MM.1S (cell line): ENCODE results near the gene UNK.

Experiments
- DNase-seq: peaks from one replicate; pipeline ENCODE4 v3.0.0-alpha.2; 2015
- H2AFZ ChIP-seq: fragments of 300-600 bp; sonication (generic); 2 replicates; pipeline ENCODE4 v1.6.0; 2016; ENCODE audit warnings: antibody characterized with exemption, low read length
- H3F3A ChIP-seq: fragments of 300-600 bp; sonication (generic); 2 replicates; pipeline ENCODE4 v1.6.1; 2016; ENCODE audit warnings: mild to moderate bottlenecking, antibody characterized with exemption, low read length, moderate library complexity, mixed read lengths; ENCODE audit not compliant: insufficient read depth
- H3K27ac ChIP-seq: fragments of 300-600 bp; sonication (generic); 2 replicates; pipeline ENCODE4 v1.5.1; 2016; ENCODE audit warnings: mild to moderate bottlenecking, low read length
- H3K27me3 ChIP-seq: fragments of 300-600 bp; sonication (generic); replicated peaks from 2 replicates; pipeline ENCODE4 v1.6.0; 2016; ENCODE audit warnings: low read length; ENCODE audit not compliant: insufficient read depth
- H3K36me3 ChIP-seq: fragments of 300-600 bp; sonication (generic); replicated peaks from 2 replicates; pipeline ENCODE4 v1.6.1; 2016; ENCODE audit warnings: mild to moderate bottlenecking, low read length, mixed read lengths; ENCODE audit not compliant: insufficient read depth
- H3K4me1 ChIP-seq: fragments of 300-600 bp; sonication (generic); 2 replicates; pipeline ENCODE4 v1.6.1; 2016; ENCODE audit warnings: low read length, mixed read lengths
- H3K4me2 ChIP-seq: fragments of 300-600 bp; sonication (generic); 2 replicates; pipeline ENCODE4 v1.6.0; 2016; ENCODE audit warnings: low read depth, low read length
- H3K4me3 ChIP-seq: fragments of 300-600 bp; sonication (generic); 2 replicates; pipeline ENCODE4 v1.5.1; 2016; ENCODE audit warnings: low read length, mixed read lengths
- H3K79me2 ChIP-seq: fragments of 300-600 bp; sonication (generic); 2 replicates; pipeline ENCODE4 v1.6.1; 2016; ENCODE audit warnings: mixed run types, low read length, mixed read lengths
- H3K9ac ChIP-seq: fragments of 300-600 bp; sonication (generic); 2 replicates; pipeline ENCODE4 v1.6.1; 2016; ENCODE audit warnings: low read length, mixed read lengths
- H3K9me2 ChIP-seq: fragments of 300-600 bp; sonication (generic); replicated peaks from 2 replicates; pipeline ENCODE4 v1.6.1; 2016; ENCODE audit warnings: mild to moderate bottlenecking, low read length, mixed read lengths; ENCODE audit not compliant: insufficient read depth
- H3K9me3 ChIP-seq: fragments of 300-600 bp; sonication (generic); replicated peaks from 2 replicates; pipeline ENCODE4 v1.6.1; 2016; ENCODE audit warnings: mild to moderate bottlenecking, low read length, mixed read lengths; ENCODE audit not compliant: insufficient read depth
- H4K20me1 ChIP-seq: fragments of 300-600 bp; sonication (generic); 2 replicates; pipeline ENCODE4 v1.6.1; 2016; ENCODE audit warnings: mild to moderate bottlenecking, low read length, moderate library complexity, mixed read lengths; ENCODE audit not compliant: insufficient read depth
- CTCF ChIP-seq: fragments of 300-600 bp; sonication (generic); IDR thresholded peaks from 2 replicates; pipeline ENCODE4 v1.5.1; 2016; ENCODE audit warnings: antibody characterized with exemption, low read length, mixed read lengths
- EZH2 ChIP-seq: fragments of 300-600 bp; sonication (generic); optimal IDR thresholded peaks from 2 replicates; pipeline ENCODE3; 2017; ENCODE audit warnings: low read depth, mild to moderate bottlenecking, antibody characterized with exemption, low read length, mixed read lengths
- EZH2phosphoT487 ChIP-seq: fragments of 300-600 bp; sonication (generic); IDR thresholded peaks from 2 replicates; pipeline ENCODE4 v1.6.1; 2018; ENCODE audit warnings: antibody characterized with exemption, low read length

UNK gene

GRCh38 chr17:75764417-75764710 lies 20.2 kb upstream of the UNK start:
- Histone ChIP-seq H3K79me2 (no peaks in the 10 kb centered on the region), H3K27ac (no peak overlapping the region), H3K9ac (peak overlapping the region; percentile 87), H3F3A (peaks cover 11% of the 10 kb centered on the region; the same call in 1 of the 2 replicates), H3K4me1 (peaks cover 8% of the 10 kb centered on the region; the same call in 1 of the 2 replicates), H3K4me2 (peak overlapping the region; percentile 96), H3K27me3 (no peaks in the 10 kb centered on the region), H3K4me3 (peak overlapping the region; percentile 85), H4K20me1 (no peaks in the 10 kb centered on the region), H2AFZ (peak overlapping the region; percentile 98), H3K9me2 (no peaks in the 10 kb centered on the region), H3K36me3 (no peaks in the 10 kb centered on the region), H3K9me3 (no peaks in the 10 kb centered on the region)
- TF ChIP-seq CTCF, result no peak
- no peak for DNase-seq

DNA sequence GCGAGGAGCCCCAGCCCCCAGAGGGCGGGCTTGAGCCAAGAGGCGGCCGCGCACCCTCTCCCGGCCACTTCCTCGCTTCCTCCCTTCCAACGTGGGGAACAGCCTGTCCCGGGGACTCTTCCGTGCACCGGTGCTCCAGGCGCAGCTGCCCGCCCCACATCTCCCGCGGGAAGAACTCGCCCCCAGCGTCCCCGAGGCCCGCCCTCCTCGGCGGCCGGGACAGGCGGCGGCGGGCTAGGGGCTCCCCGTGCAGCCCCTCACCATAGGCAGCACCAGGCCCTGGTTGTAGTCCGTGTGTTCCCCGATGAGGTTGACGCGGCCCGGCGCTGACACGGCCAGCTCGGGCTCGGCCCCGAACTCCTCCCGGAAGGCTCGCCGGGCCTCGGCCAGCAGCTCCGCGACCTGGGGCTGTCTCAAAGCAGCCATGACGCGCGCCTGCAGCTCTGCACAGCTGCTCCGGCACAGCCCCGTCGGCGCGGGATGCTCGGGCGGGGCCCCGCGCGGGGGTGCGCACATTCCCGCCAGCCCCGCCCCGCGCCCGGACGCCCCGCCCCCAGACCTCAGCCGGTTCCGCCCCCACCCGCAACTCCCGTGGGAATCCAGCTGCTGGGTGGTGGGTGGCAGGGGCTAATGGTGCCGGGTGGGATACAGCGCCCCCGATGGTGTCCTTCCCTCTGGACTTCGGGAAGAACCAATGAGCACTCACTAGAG lies 19.7 kb upstream of the UNK start, which contains the start of gene GALK1:
GALK1 (minus strand) TSS at position 482 of the 711 bp plus-strand sequence; CDS start at position 426, 56 bp downstream.
- peaks cover 8% of the 10 kb centered on the region; the same call in 1 of the 2 replicates for H3K4me1 ChIP-seq
- TF ChIP-seq CTCF (peak; percentile 62), EZH2phosphoT487 (no peak), EZH2 (no peak)
- no peaks in the 10 kb centered on the region for H3K79me2 ChIP-seq
- H3K27me3 ChIP-seq, result no peaks in the 10 kb centered on the region
- H3K36me3 ChIP-seq, result no peaks in the 10 kb centered on the region
- H3F3A ChIP-seq, result peaks cover 11% of the 10 kb centered on the region; the same call in 1 of the 2 replicates
- H4K20me1 ChIP-seq, result no peaks in the 10 kb centered on the region
- H3K9ac ChIP-seq, result peak within 1 kb of the TSS; percentile 87
- H3K9me2 ChIP-seq, result no peaks in the 10 kb centered on the region
- H2AFZ ChIP-seq, result peak within 1 kb of the TSS; percentile 98
- DNase-seq, result peak; percentile 81
- H3K9me3 ChIP-seq, result no peaks in the 10 kb centered on the region
- H3K4me2 ChIP-seq, result peak within 1 kb of the TSS; percentile 96
- H3K4me3 ChIP-seq, result peak within 1 kb of the TSS; percentile 85
- peak within 1 kb of the TSS; percentile 21; the same call in 1 of the 2 replicates for H3K27ac ChIP-seq

DNA sequence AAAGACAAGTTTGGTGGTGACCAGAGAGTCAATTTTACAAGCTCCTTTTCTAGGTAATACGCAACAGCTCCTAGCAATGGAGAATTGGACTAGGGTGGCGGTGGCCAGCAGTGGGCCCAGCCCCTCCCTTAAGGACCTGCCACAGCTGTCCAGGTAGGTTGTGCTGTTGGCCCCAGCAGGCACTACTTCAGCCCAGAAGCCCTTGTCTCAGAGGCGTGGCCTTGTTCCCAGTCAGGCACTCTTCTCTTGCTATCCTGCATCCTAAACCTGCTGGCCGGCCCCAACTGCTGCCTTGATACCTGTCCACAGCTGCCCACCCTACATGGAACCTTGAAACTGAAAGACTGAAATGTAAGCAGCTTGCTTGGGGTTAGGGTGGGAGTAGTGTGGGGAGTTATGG lies 18.6 kb upstream of the UNK start:
- no peak overlapping the region for H3K4me3 ChIP-seq
- H3K4me2 ChIP-seq, result no peak overlapping the region
- H3K36me3 ChIP-seq, result no peaks in the 10 kb centered on the region
- H3K79me2 ChIP-seq, result no peaks in the 10 kb centered on the region
- H3K9me3 ChIP-seq, result no peaks in the 10 kb centered on the region
- no peaks in the 10 kb centered on the region for H3K27me3 ChIP-seq
- no peaks in the 10 kb centered on the region for H3K9me2 ChIP-seq
- no peak overlapping the region for H2AFZ ChIP-seq
- DNase-seq, result no peak
- no peak overlapping the region for H3K27ac ChIP-seq
- peaks cover 11% of the 10 kb centered on the region; the same call in 1 of the 2 replicates for H3F3A ChIP-seq
- no peaks in the 10 kb centered on the region for H4K20me1 ChIP-seq
- no peak for TF ChIP-seq CTCF
- TF ChIP-seq EZH2phosphoT487, result no peak
- no peak for TF ChIP-seq EZH2
- H3K9ac ChIP-seq, result no peak overlapping the region
- peaks cover 8% of the 10 kb centered on the region; the same call in 1 of the 2 replicates for H3K4me1 ChIP-seq
